Astrocyte (in vitro differentiated cells and primary cell): ENCODE measurements around the gene CD5L. TPM values are rescaled to one million over a fixed set of nuclear protein-coding genes. Genes with fewer than 3 reads are reported as not detected.

Source experiments
- DNase-seq: peaks from one replicate; pipeline ENCODE4 v3.0.0-alpha.2; 2010; ENCODE audit warnings: low read depth
- FAIRE-seq: peaks from 2 replicates; lab custom pipeline; 2011; peaks lifted over from hg19 to GRCh38; lab: Jason Lieb, UNC
- H2AFZ ChIP-seq: 2 replicates; pipeline ENCODE4 v1.6.0; 2012; ENCODE audit warnings: low read depth, low read length, inconsistent platforms
- H3K27ac ChIP-seq: 2 replicates; pipeline ENCODE4 v1.5.1; 2011; ENCODE audit warnings: low read depth, low read length, inconsistent platforms
- H3K27me3 ChIP-seq: 2 replicates; pipeline ENCODE4 v1.6.0; 2011; ENCODE audit warnings: low read length, inconsistent platforms; ENCODE audit not compliant: insufficient read depth
- H3K36me3 ChIP-seq: 2 replicates; pipeline ENCODE4 v1.5.1; 2011; ENCODE audit warnings: low read length, inconsistent platforms; ENCODE audit not compliant: insufficient read depth
- H3K4me1 ChIP-seq: 2 replicates; pipeline ENCODE4 v1.5.1; 2011; ENCODE audit warnings: low read length, inconsistent platforms; ENCODE audit not compliant: insufficient read depth
- H3K4me2 ChIP-seq: 2 replicates; pipeline ENCODE4 v1.6.0; 2012; ENCODE audit warnings: low read length, inconsistent platforms
- H3K4me3 ChIP-seq: 2 replicates; pipeline ENCODE4 v1.5.1; 2011; ENCODE audit warnings: low read depth, mild to moderate bottlenecking, low read length, inconsistent platforms; ENCODE audit not compliant: insufficient read depth
- H3K79me2 ChIP-seq: 2 replicates; pipeline ENCODE4 v1.6.0; 2012; ENCODE audit warnings: mild to moderate bottlenecking, low read length, inconsistent platforms; ENCODE audit not compliant: insufficient read depth
- H3K9ac ChIP-seq: 2 replicates; pipeline ENCODE4 v1.6.0; 2012; ENCODE audit warnings: mild to moderate bottlenecking, low read length, inconsistent platforms
- H3K9me3 ChIP-seq: 2 replicates; pipeline ENCODE4 v1.5.1; 2012; ENCODE audit warnings: low read depth, mild to moderate bottlenecking, low read length, inconsistent platforms; ENCODE audit not compliant: insufficient read depth
- H4K20me1 ChIP-seq: 2 replicates; pipeline ENCODE4 v1.6.0; 2012; ENCODE audit warnings: low read length, inconsistent platforms; ENCODE audit not compliant: insufficient read depth
- H3K27ac Mint-ChIP-seq: one replicate; pipeline ENCODE4 v1.8.0; 2021; ENCODE audit warnings: mild to moderate bottlenecking, mixed read lengths; ENCODE audit not compliant: unreplicated experiment
- H3K27me3 Mint-ChIP-seq: one replicate; pipeline ENCODE4 v1.8.0; 2021; ENCODE audit warnings: low read depth, mixed read lengths; ENCODE audit not compliant: unreplicated experiment
- H3K36me3 Mint-ChIP-seq: one replicate; pipeline ENCODE4 v1.8.0; 2021; ENCODE audit warnings: low read depth, mixed read lengths; ENCODE audit not compliant: unreplicated experiment
- H3K4me1 Mint-ChIP-seq: one replicate; pipeline ENCODE4 v1.8.0; 2021; ENCODE audit warnings: low read depth, mixed read lengths; ENCODE audit not compliant: unreplicated experiment
- H3K4me3 Mint-ChIP-seq: one replicate; pipeline ENCODE4 v1.8.0; 2021; ENCODE audit warnings: mild to moderate bottlenecking, moderate library complexity, mixed read lengths; ENCODE audit not compliant: unreplicated experiment
- H3K9me3 Mint-ChIP-seq: one replicate; pipeline ENCODE4 v1.8.0; 2021; ENCODE audit warnings: mild to moderate bottlenecking, mixed read lengths; ENCODE audit not compliant: unreplicated experiment
- CTCF ChIP-seq: IDR thresholded peaks from 2 replicates; pipeline ENCODE4 v1.5.1; 2011; ENCODE audit warnings: low read depth, mild to moderate bottlenecking, inconsistent platforms, low read length, moderate library complexity; ENCODE audit not compliant: insufficient read depth
- EZH2 ChIP-seq: IDR thresholded peaks from 2 replicates; pipeline ENCODE4 v1.6.1; 2012; ENCODE audit warnings: mild to moderate bottlenecking, low read length, inconsistent platforms; ENCODE audit not compliant: insufficient read depth
- total RNA-seq: library from RNA; stranded (reverse); gene quantifications from 2 replicates; pipeline ENCODE4 v1.2.1, GENCODE V29; 2021

Gene CD5L
- total RNA-seq, 1 donor from 2014 or later: not detected

DNA sequence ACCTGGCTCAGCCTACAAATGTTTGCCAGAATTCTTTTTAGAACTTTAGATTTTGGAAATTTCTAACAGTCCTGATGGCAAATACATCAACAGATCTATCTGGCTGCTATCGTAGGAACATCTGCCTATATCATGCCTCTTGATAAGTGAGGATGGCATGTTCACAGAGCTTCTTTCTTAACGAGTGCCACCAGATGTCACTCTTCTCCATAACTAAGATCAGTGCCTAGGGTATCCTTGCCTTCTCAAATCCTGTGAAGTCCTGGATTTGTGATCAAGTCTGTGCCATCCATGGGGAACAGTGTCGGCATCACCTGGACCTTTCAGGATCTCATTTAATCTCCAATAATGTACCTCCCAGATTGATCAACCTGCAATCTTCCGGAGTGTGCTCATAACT is 36.5 kb upstream of the CD5L start:
- Histone ChIP-seq H3K27ac (no peak overlapping the region), H3K4me2 (no peak overlapping the region), H3K9ac (no peak overlapping the region), H3K4me3 (no peak overlapping the region), H3K27me3 (no peaks in the 10 kb centered on the region), H3K4me1 (no peaks in the 10 kb centered on the region), H3K79me2 (no peaks in the 10 kb centered on the region), H3K36me3 (no peaks in the 10 kb centered on the region), H2AFZ (no peak overlapping the region), H3K9me3 (no peaks in the 10 kb centered on the region), H4K20me1 (no peaks in the 10 kb centered on the region)
- H3K4me1 Mint-ChIP-seq: peaks cover 3% of the 10 kb centered on the region
- no peak overlapping the region for H3K4me3 Mint-ChIP-seq
- DNase-seq (peak; percentile 16), FAIRE-seq (peak; percentile 73)
- peaks cover 2% of the 10 kb centered on the region for H3K27me3 Mint-ChIP-seq
- no peak for TF ChIP-seq EZH2
- peak; percentile 23 for TF ChIP-seq CTCF
- no peaks in the 10 kb centered on the region for H3K36me3 Mint-ChIP-seq
- H3K27ac Mint-ChIP-seq: no peak overlapping the region
- H3K9me3 Mint-ChIP-seq: no peaks in the 10 kb centered on the region

- Histone ChIP-seq H3K9ac (no peak overlapping the region), H3K79me2 (no peaks in the 10 kb centered on the region), H3K27ac (no peak overlapping the region), H2AFZ (no peak overlapping the region), H4K20me1 (no peaks in the 10 kb centered on the region), H3K4me2 (no peak overlapping the region), H3K9me3 (no peaks in the 10 kb centered on the region), H3K4me3 (no peak overlapping the region), H3K36me3 (no peaks in the 10 kb centered on the region), H3K4me1 (no peaks in the 10 kb centered on the region), H3K27me3 (peaks cover 3% of the 10 kb centered on the region)
- no peak overlapping the region for H3K4me3 Mint-ChIP-seq
- TF ChIP-seq EZH2: no peak
- TF ChIP-seq CTCF: no peak
- no peaks in the 10 kb centered on the region for H3K4me1 Mint-ChIP-seq
- H3K27ac Mint-ChIP-seq: no peak overlapping the region
- no peak for DNase-seq
- peaks cover 7% of the 10 kb centered on the region for H3K27me3 Mint-ChIP-seq
- no peaks in the 10 kb centered on the region for H3K36me3 Mint-ChIP-seq
- H3K9me3 Mint-ChIP-seq: no peaks in the 10 kb centered on the region
- FAIRE-seq: no peak
Measured at GRCh38 chr1:157870490-157870889, 28.9 kb upstream of the CD5L start.

GRCh38 chr1:157868654-157869053 is 27.0 kb upstream of the CD5L start:
- no peaks in the 10 kb centered on the region for H3K9me3 ChIP-seq
- no peaks in the 10 kb centered on the region for H3K79me2 ChIP-seq
- no peak overlapping the region for H3K4me3 ChIP-seq
- FAIRE-seq (no peak), DNase-seq (no peak)
- H3K27me3 ChIP-seq: peaks cover 3% of the 10 kb centered on the region
- Mint-ChIP-seq H3K4me3 (no peak overlapping the region), H3K4me1 (no peaks in the 10 kb centered on the region), H3K27me3 (peaks cover 7% of the 10 kb centered on the region), H3K9me3 (no peaks in the 10 kb centered on the region), H3K27ac (no peak overlapping the region), H3K36me3 (no peaks in the 10 kb centered on the region)
- H3K27ac ChIP-seq: no peak overlapping the region
- no peak overlapping the region for H3K4me2 ChIP-seq
- no peak overlapping the region for H3K9ac ChIP-seq
- H4K20me1 ChIP-seq: no peaks in the 10 kb centered on the region
- H3K36me3 ChIP-seq: no peaks in the 10 kb centered on the region
- TF ChIP-seq CTCF: no peak
- no peak for TF ChIP-seq EZH2
- no peaks in the 10 kb centered on the region for H3K4me1 ChIP-seq
- no peak overlapping the region for H2AFZ ChIP-seq
